GM10847 (cell line): ENCODE results near the gene GCNA.

Source experiments
- POLR2A ChIP-seq: IDR thresholded peaks from 2 replicates; pipeline ENCODE4 v1.6.1; 2011; ENCODE audit not compliant: insufficient read length; ENCODE audit errors: extremely low read depth

Gene GCNA

DNA sequence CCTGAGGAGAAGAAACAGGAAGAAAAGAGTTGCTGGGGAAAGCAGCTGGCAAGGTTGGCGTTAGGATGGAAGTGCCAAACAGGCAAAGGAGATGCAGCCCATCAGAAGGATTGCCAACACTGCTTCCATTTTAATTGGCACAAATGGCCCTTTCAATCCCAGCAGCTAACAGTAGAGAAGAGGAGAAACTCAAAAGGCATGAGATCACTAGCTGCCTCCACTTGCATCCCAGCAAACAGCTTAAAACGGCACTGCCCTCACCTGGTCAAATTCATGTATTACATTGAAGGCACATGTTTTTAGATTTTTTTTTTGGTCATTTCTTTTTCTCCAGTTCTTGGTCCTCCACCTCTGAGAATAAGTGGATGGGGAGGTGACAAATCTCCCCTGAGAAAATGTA, 74.2 kb downstream of the GCNA start:
- no peak for TF ChIP-seq POLR2A

DNA sequence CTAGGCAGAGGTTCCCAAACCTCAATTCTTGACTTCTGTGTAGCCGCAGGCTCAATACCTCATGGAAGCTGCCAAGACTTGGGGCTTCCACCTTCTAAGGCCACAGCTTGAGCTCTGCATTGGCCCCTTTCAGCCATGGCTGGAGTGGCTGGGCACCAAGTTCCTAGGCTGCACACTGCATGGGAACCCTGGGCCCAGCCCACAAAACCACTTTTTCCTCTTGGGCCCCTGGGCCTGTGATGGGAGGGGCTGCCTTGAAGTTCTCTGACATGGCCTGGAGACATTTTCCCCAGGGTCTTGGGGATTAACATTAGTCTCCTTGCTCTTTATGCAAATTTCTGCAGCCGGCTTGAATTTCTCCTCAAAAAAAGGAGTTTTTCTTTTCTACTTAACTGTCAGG, 75.1 kb downstream of the GCNA start:
- no peak for TF ChIP-seq POLR2A

DNA sequence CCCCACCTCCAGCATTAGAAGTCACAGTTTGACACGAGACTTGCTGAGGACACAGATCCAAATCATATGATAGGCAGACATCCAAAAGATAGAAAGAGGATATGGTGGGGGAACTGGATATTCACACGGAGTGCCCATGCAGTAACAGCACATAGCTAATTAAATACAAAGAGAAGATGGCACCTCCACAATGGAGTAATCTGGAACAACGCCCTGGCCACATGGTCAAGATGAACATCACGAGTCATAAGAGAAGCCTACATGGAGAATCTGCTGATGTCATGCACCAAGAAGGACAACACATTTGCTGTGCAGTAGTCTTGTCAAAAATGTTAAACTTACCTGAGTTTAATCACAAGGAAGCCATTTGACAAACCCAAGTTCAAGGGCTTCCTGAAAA, 79.0 kb downstream of the GCNA start:
- no peak for TF ChIP-seq POLR2A

DNA sequence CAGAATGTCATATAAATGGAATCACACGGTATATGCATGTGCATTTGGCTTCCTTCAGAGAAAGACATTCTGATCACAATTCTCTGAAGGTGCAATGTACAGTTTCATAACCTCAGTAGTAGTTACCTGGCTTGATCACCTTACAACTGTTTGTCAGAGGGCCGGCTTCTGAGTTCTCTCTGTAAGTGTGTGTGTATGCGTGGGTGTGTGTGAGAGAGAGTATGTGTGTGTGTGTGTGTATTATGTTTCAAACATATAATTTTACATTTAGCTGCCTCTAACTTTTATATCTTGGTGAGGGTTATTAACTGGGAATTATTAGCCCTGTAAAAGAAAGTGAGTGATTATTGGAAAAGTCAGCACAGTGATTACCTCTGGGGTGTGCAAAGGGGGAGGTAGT, 81.1 kb downstream of the GCNA start:
- TF ChIP-seq POLR2A: no peak

DNA sequence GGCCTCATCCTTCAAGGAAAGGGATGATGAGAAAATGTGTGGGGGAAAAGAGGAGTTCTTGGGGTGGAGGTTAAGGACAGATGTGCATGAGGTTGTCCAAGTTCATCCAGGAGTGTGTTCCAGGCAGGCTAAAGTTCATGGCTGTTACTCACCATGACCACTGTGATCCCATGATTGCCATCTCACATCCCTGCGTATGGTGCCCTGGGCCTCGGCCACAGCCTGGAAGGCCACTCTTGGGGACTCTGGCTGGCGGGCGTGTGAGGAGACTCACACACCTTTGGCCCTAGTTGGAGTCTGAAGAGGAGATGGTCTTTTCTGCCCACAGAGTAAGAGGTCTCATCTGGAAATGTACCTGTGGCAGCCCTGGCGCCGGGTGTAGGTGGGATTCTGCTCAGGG, 81.7 kb downstream of the GCNA start:
- TF ChIP-seq POLR2A: no peak

DNA sequence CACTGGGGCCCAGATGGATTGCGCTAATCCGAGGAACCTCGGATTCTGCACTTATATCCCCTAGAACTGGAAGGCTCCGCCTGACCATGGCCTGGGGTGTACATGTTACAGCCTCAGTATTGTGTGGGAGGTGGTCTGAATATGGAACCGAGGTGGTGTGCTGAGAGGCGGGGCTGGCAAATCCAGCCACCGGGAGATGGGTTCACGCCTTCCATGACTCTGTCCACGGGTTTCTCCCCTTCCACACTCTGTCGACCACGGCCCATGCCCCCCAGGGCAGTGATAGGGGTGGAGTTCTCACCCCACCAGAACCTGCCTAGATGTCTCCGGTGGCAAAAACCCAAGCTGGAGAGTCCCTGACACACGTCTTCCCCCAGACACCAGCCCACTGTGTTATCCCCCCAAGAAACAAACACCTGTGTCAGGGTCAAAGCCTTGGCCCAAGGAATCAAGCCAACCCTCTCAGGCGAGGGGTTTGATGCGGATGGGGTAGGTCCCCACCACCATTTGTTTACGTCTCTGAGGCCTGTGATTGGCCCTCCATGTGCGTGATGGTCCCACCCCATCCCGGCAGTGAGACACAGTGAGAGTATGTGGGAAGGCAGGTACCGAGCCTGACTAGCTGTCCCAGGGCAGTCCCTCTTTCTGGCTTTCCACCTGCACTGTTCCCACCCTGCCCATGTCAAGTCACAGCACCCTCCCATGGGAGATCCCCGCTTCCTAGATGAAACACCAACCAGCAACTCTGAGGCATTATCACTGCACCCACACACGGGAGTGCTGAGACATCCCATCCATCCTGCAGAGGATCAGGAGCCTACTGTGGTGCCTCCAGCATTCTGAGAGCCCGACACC, 82.6 kb downstream of the GCNA start:
- no peak for TF ChIP-seq POLR2A

DNA sequence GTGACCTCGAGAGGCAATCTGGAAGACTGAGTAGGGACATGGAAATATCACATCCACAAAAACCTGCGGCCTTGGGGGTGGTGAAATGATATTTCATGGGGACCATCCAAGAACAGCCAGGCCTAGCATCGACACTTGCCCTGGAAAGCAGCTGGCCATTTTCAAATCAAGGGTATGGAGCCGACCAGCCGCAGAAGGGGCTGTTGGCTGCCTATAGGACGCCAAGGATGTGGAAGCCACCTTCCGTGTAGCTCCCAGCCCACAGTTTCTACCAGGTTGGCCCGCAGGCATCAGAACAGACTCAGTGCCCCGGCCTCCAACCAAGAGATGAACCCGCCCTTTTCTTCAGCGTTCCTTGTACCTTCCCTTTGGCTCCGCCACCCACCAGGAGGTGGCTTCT, 83.7 kb downstream of the GCNA start:
- no peak for TF ChIP-seq POLR2A
